ENCODE measurements around the gene ZNF581.
A peak's percentile ranks its signal among the peaks of the same experiment; 100 is the strongest.

The ZNF581 gene

DNA sequence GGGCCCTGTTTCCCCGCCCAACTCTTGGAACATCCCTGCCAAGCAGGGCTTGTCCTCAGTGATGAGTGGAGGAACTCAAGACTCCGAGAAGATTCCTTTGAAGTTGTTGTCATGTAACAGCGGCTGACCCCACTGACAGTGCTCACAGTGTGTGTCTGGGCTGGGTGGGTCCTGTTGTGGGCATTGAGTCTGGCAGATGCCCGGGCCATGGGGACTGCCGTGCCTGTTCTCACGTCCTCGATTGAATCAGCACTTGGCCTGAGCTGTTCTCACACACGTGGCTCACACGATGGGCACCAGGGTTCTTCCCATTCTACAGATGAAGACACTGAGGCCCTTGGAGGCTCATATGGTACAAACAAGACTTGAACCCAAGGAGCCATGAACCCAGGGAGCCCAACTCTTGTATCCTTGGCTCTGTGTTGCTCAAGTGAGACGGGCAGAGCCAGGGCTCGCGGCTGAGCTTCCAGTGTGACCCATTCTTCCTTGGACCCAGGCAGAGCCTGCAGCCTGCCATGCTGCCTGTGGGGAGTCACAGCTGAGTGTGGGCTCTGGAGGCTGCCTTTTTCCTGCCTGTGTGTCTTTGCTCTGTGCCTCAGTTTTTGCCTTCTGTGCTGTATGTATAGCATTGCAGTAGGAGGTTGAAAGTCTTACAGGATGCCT, 23.0 kb downstream of the ZNF581 start:
- no peak for DNase-seq (ENCODE audit: low spot score)

DNA sequence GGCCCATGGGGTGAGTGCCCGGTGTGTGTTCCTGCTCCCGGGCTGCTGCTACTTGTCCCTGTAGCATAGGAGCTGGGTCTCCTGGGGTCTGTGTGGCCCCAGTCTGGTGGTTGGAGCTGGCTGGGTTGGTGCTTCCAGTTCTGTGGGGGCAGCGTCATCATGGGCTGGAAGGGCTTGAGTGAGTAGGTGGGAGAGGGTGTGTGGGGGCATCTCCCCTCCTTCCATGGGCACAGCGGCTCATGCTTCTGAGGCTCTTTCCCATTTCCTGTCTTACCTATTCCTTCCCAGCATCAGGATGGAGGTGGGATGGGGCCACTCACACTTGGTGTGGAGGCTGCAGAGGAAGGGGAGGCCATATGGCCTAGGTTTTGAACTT, 23.5 kb downstream of the ZNF581 start:
- DNase-seq (ENCODE audit: low spot score) = no peak

DNA sequence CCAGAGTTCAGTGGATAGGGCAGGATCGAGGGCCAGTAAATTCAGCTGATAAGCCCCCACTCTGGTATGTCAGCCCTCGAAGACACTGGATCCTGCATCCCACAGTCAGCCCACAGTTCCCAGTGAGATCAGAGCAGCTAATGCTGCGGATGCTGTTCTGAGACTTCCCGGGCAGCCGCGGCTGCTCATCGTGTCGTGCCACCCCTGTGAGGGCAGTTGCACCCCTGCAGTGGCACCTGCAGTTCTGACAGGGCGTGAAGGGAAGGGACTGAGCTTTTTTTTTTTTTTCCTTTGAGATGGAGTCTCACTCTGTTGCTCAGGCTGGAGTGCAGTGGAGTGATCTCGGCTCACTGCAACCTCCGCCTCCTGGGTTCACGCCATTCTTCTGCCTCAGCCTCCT, 24.1 kb downstream of the ZNF581 start:
- no peak for DNase-seq (ENCODE audit: low spot score)

- DNase-seq (ENCODE audit: low spot score) = no peak
Observed at GRCh38 chr19:55667958-55668357, 24.5 kb downstream of the ZNF581 start.

DNA sequence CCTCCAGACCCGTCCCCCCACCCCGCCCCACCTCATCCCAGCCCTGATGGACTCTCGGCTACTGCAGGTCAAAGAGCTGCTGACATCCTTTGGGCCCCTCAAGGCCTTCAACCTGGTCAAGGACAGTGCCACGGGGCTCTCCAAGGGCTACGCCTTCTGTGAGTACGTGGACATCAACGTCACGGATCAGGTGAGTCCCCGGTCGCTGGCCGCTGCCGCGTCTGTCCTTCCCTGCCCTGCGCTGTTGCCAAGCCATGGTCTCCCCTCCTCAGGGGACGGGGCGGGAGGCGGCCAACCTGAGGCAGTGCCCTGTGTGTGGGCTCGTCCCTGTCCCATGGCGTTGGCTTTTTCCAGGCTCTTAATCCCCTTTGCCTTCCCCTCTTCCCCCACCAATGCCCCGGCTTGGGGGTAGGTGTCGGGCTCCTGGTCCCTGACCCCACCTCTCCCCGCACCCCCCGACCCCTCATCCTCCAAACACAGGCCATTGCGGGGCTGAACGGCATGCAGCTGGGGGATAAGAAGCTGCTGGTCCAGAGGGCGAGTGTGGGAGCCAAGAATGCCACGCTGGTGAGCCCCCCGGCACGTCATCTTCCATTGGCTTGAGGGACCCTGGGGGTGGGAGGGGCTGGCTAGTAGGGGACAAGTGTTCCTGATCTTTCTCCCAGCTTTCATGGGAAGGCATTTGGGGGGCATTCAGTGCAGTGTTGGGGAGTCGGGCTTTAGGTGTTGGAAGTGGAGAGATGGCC, 25.3 kb downstream of the ZNF581 start:
- DNase-seq (ENCODE audit: low spot score) = no peak

GRCh38 chr19:55669418-55670279, 26.2 kb downstream of the ZNF581 start:
- no peak for DNase-seq (ENCODE audit: low spot score)

DNA sequence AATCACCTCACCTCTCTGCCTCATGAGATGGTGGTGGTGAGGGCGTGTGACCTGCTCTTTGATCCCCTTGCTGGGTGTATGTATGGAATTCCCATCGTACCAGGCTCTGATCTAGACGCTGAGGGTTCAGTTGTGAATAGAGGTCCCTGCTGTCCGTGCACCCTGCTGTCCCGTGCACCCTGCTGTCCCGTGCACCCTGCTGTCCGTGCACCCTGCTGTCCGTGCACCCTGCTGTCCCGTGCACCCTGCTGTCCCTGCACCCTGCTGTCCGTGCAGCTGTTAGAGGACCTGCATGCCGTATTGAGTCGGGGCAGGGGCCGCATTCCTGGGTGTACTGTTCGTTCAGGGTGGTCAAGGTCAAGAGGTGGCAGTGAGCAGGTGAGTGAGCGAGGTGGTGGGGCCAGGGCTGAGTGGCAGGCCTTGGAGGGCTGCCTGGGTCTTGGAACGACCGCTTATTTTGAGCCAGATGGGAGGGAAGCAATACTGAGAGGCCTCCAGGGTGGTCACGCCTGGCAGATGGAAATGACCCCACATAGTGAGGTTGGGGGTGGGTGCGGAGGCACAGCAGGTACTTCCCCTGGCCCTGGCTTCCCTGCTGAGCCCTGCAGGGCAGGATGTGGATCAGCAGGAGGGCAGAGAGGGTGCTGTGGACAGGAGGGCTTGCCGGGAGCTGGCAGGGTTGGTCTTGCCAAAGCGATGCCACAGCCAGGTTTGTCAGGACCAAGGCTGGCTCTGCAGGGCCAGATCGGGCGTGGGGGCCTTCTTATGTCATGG, 27.0 kb downstream of the ZNF581 start:
- no peak for DNase-seq (ENCODE audit: low spot score)

DNA sequence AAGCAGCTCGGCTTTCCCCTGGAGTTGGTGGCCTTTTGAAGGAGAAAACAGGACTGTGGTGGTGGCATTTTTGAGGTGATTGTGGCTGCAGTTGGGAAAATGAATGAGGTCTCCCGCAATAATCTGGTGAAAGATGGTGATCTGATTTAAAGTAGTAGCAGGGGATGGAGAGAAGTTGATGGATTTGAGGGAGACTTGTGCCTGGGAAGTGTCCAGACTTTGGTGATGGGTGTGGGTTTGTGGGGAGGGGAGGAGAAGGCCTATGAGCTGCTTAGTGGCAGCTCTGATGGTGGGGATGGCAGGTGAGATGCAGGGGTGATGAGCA, 27.6 kb downstream of the ZNF581 start:
- DNase-seq (ENCODE audit: low spot score) = no peak

DNA sequence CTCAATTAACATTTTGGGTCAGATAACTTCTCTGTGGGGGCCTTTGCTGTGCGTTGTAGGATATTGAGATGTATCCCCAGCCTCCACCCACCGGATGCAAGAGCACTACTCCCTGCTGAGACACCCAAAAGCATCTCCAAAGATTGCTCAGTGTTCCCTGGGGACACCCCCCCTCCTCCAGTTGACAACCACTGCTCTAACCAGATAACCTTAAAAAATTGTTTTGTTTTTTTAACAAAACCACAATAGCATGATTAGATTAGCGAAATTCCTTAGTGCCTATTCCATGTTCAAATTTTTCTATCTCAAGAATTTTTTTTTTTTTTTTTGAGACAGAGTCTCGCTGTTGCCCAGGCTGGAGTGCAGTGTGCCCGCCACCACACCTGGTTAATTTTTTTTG, 29.0 kb downstream of the ZNF581 start:
- no peak for DNase-seq (ENCODE audit: low spot score)

DNA sequence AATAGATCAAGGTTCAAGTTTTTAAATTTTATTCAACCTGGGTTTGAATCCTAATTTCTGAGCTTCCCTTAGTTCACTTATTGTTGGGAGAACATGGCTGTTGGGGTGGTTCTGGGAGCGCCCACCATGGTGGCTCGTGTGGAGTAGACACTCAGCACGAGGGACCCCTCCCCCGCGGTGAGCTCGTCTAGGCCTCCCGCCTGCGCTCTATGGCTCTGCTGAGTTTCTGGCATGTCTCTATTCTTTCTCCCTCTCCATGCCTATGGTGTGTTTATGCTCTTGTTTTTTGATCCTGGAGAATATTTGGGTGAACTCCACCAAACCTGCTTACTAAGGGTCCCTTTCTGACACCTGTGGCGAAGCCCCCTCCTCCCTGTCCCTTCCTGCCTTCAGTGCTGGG, 30.0 kb downstream of the ZNF581 start:
- DNase-seq (ENCODE audit: low spot score) = no peak

DNA sequence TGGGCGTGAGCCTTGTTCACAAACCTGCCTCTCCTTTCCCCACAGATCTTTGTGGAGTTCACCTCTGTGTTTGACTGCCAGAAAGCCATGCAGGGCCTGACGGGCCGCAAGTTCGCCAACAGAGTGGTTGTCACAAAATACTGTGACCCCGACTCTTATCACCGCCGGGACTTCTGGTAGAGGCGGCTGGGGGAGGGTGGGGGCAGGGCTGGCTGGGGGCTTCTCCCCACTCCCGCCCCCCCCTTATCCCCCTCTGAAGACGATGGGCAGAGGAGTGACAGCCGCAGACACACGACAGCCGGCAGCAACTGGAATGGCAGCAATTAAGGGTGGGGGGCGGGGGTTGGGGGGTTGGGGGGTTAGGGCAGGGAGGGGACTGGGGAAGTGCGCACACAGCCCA, 30.4 kb downstream of the ZNF581 start:
- DNase-seq (ENCODE audit: low spot score) = no peak

GRCh38 chr19:55674459-55674840, 31.0 kb downstream of the ZNF581 start:
- DNase-seq (ENCODE audit: low spot score) = no peak

DNA sequence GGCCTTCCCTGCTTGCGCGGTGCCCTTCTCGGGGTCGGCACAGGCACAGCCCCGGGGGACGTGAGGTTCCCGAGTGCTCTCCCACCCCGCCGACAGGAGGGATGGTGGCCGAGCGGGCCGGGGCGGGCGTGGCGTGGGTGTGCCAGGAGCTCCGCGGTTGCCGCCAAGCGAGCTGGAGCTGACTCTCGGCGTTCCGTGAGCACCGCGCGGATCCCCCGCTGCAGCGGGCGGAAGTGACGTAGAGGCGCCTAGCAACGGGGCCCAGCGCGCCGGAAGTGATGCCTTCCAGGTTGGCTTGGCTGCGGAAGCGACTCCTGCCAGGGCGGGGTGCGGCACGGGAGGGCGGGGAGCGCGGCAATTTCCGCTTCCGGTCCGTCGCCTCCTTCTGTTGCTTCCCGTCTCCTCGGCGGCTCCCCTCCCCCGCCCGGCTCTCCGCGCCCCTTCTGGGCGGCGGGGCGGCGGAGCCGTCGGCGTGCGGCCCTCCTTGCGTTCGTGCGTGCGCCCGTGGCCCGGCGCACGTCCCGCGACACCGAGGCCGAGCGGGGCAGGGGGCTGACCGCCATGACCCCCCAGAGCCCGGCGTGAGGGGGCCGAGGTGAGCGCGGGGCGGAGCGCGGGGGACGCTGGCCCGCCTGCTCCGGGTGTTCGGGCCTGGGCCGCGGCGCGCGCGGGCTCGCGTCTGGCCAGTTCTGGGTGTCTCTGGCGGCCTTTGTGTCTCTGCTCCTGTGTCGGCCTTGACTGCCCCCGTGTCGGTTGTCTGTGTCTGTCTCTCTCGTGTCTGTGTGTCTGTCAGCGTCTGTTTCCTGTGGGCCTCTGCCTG, 31.6 kb downstream of the ZNF581 start, which contains the start of gene EPN1:
Gene EPN1 (plus strand): TSS at position 386 of the 820 bp plus-strand sequence. CDS start 3,402 bp downstream, outside the sequence.
- peak; percentile 98 for DNase-seq (ENCODE audit: low spot score)

- DNase-seq (ENCODE audit: low spot score) = no peak
Observed at GRCh38 chr19:55675661-55676354, 32.4 kb downstream of the ZNF581 start.

DNA sequence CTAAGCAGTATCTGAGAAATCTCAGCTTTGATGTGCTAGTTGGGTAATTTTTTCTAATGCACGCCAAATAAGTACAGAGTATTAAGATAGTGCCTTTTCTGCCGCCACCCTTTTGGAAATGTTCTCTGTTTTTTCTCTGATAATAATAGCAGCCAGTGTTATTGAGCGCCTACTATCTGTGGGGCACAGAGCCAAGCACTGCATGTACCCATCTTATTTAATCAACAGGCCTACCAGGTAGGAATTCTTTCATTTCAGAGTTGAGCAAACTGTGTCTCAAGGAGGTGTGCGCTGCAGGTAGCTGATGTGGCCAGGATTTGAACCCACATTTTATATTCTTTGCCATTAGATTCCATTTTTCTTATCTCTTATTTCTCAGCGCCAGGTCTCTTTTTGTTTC, 32.9 kb downstream of the ZNF581 start:
- no peak for DNase-seq (ENCODE audit: low spot score)

DNA sequence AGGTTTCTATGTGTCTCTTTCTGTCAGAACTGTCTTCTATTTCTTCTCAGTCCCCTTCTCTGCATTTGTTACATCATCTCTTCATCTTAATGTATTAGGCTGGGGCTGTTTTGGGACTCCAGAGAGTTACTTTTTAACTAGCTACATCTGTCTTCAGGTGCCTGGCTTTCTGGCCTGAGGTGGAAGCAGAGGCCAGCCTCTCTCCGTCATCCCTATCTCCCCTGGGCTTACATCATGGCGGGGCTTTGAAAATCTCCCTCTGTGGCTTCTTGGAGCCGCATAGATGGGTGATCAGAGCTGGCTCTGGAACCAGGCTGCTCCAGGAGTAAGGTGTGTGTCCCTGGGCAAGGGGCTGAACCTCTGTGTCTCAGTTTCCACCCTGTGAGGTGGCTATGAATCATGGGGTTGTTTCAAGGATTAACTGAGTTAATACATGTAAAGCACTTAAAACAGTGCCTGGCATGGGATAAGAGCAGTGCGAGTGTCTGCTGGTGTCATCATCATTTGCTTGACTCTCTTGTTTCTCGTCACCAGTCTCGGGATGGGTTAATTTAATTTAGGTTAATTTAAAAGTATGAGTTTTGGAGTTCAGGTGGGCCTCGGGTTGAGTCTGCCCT, 33.5 kb downstream of the ZNF581 start:
- no peak for DNase-seq (ENCODE audit: low spot score)

GRCh38 chr19:55677572-55678028, 34.2 kb downstream of the ZNF581 start:
- DNase-seq (ENCODE audit: low spot score) = no peak

DNA sequence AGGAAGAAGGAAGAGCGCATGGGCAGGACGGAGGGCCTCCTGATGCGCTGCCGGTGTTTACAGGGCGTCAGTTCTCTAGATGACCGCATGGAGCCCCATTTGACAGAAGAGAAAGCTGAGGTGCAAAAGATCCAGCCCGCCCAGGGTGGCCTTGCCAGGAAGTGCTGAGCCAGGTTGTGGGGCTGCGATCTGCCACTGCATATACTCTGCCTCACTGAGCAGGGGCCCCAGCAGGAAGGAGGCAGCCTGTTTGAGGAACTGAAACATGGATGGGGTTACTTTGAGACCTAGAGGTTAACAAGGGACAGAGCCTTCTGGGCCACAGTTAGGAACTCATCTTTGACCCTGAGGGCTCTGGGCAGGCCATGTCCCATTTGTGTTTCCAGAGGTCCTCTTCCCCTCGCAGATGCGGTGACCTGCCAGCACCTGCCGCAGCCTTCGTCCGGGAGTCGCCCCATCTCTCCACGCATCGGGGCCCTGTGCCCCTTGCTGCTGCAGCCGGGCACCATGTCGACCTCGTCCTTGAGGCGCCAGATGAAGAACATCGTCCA, 34.7 kb downstream of the ZNF581 start:
- DNase-seq (ENCODE audit: low spot score) = no peak

DNA sequence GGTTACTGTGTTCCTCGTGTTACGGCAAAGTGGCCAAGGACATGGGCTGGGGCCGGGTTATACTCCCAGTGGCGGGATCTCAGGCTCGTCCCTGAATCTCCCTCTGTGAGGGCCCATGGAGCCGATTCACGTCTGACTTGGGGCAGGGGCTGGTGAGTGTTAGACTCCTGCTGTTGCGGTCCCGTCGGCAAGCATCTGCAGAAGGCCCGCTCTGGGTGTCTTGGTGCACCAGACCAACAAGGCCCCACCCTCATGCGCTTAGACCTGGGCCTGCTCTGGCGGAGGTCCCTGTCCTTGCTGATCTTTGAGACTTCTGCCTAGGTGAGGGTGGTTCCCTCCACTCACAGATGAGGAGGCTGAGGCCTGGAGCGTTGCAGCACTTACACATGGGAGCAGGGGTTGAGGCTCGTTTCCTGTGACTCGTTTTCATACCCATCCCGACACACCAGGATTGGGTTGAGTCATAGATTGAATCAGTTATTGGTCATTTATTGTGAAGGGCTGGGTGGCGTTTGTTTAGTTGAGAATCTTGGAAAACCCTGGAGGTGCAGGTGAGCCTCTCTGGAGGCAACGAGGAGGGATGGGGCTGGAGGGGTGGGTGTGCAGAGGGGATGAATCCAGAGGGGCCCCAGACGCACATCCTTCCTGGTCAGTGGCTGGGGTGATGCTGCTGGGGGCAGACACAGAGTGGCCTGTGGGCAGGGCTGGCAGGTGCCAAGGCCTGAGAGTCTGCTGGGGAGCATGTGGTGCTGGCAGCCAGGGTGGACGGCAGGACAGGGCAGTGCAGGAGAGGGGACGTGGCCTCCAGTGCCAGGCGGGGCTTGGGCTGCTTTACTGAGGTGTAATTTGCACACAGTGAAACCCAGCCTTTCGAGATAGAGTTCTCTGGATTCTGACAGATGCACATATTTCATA, 36.2 kb downstream of the ZNF581 start:
- peak; percentile 51 for DNase-seq (ENCODE audit: low spot score)
